Activated T-cell treated with anti-CD3 and anti-CD28 coated beads for 4 hours (primary cell): ENCODE results near the gene LAMA5.

Source experiments
- DNase-seq: peaks from one replicate; pipeline ENCODE4 v3.0.0-alpha.2; 2020

The LAMA5 gene

GRCh38 chr20:62370115-62370806 lies 3.1 kb upstream of the LAMA5 start:
- no peak for DNase-seq

GRCh38 chr20:62369815-62370114 lies 2.7 kb upstream of the LAMA5 start:
- no peak for DNase-seq

- no peak for DNase-seq
Measured at GRCh38 chr20:62368976-62369814, 2.1 kb upstream of the LAMA5 start.

- DNase-seq, result no peak
Measured at GRCh38 chr20:62368392-62368975, 1.4 kb upstream of the LAMA5 start.

GRCh38 chr20:62367633-62368391 lies 700 bp upstream of the LAMA5 start:
- DNase-seq, result no peak

GRCh38 chr20:62366370-62367135 lies 559 bp downstream of the LAMA5 start:
- DNase-seq, result no peak

- no peak for DNase-seq
Measured at GRCh38 chr20:62365814-62366369, 1.2 kb downstream of the LAMA5 start.

GRCh38 chr20:62364911-62365736 lies 2.0 kb downstream of the LAMA5 start:
- DNase-seq, result no peak

- DNase-seq, result no peak
Measured at GRCh38 chr20:62363920-62364851, 2.9 kb downstream of the LAMA5 start.

- DNase-seq, result no peak
Measured at GRCh38 chr20:62362991-62363919, 3.9 kb downstream of the LAMA5 start.

- DNase-seq, result no peak
Measured at GRCh38 chr20:62362590-62362940, 4.5 kb downstream of the LAMA5 start.

- no peak for DNase-seq
Measured at GRCh38 chr20:62361799-62362589, 5.1 kb downstream of the LAMA5 start.

GRCh38 chr20:62360854-62361798 lies 6.0 kb downstream of the LAMA5 start:
- DNase-seq, result no peak

- no peak for DNase-seq
Measured at GRCh38 chr20:62359491-62360121, 7.5 kb downstream of the LAMA5 start.

GRCh38 chr20:62359043-62359490 lies 8.0 kb downstream of the LAMA5 start:
- DNase-seq, result no peak
